NCI-H128 (cell line): Measurements from ENCODE around the gene VGLL2.
"Not testable (repeated sequence)": the region's sequence is repeated elsewhere in the genome, so short reads cannot be mapped to it uniquely, and the experiment has no call there.

Experiments used
- DNase-seq: peaks from one replicate; lab custom pipeline; 2025; ENCODE audit not compliant: unreplicated experiment; lab: John Stamatoyannopoulos, UW

VGLL2 gene

GRCh38 chr6:117265410-117266256, at the start of gene VGLL2:
TSS of gene VGLL2 (plus strand) at chr6:117265558. CDS start at chr6:117265764, 206 bp downstream.
- DNase-seq, result no peak

GRCh38 chr6:117222861-117223260, 42.5 kb upstream of the VGLL2 start:
- DNase-seq, result no peak

GRCh38 chr6:117226778-117227177, 38.6 kb upstream of the VGLL2 start:
- no peak for DNase-seq

GRCh38 chr6:117227245-117227962, 38.0 kb upstream of the VGLL2 start:
- no peak for DNase-seq

- no peak for DNase-seq
Measured at GRCh38 chr6:117228202-117228601, 37.2 kb upstream of the VGLL2 start.

- DNase-seq, result no peak
Measured at GRCh38 chr6:117229870-117230269, 35.5 kb upstream of the VGLL2 start.

GRCh38 chr6:117231466-117231865, 33.9 kb upstream of the VGLL2 start:
- DNase-seq, result no peak

- DNase-seq, result no peak
Measured at GRCh38 chr6:117232196-117232595, 33.2 kb upstream of the VGLL2 start.

- no peak for DNase-seq
Measured at GRCh38 chr6:117233145-117233544, 32.2 kb upstream of the VGLL2 start.

- no peak for DNase-seq
Measured at GRCh38 chr6:117237561-117237960, 27.8 kb upstream of the VGLL2 start.

- DNase-seq, result not testable (repeated sequence)
Measured at GRCh38 chr6:117244571-117244970, 20.8 kb upstream of the VGLL2 start.

GRCh38 chr6:117244979-117245378, 20.4 kb upstream of the VGLL2 start:
- DNase-seq, result not testable (repeated sequence)

GRCh38 chr6:117253785-117254184, 11.6 kb upstream of the VGLL2 start:
- DNase-seq, result no peak

GRCh38 chr6:117262799-117263198, 2.6 kb upstream of the VGLL2 start:
- DNase-seq, result no peak

- no peak for DNase-seq
Measured at GRCh38 chr6:117263353-117263927, 1.9 kb upstream of the VGLL2 start.

- no peak for DNase-seq
Measured at GRCh38 chr6:117264369-117264691, 1.0 kb upstream of the VGLL2 start.

GRCh38 chr6:117264692-117265409, 507 bp upstream of the VGLL2 start:
- no peak for DNase-seq

GRCh38 chr6:117266257-117267053, 1.1 kb downstream of the VGLL2 start:
- no peak for DNase-seq

GRCh38 chr6:117267054-117267347, 1.6 kb downstream of the VGLL2 start:
- DNase-seq, result no peak

- no peak for DNase-seq
Measured at GRCh38 chr6:117267766-117268534, 2.6 kb downstream of the VGLL2 start.
